SK-N-SH (cell line): ENCODE results near the gene MRPS21. TPM values are rescaled to one million over a fixed set of nuclear protein-coding genes. Genes with fewer than 3 reads are reported as not detected.

Experiments
- CTCF ChIA-PET: fragments of 300-600, 350-600 bp; formaldehyde crosslinking; extraction: SDS; loops from one replicate; lab custom pipeline; 2021; lab: Yijun Ruan, JAX
- POLR2A ChIA-PET: fragments of 350-600 bp; sonication (Branson Sonifier 250); formaldehyde crosslinking; extraction: SDS; loops from one replicate; lab custom pipeline; 2020; ENCODE audit warnings: antibody characterized with exemption, inconsistent platforms; lab: Yijun Ruan, JAX
- DNase-seq: peaks from one replicate; pipeline ENCODE4 v3.0.0; 2012
- H2AFZ ChIP-seq: fragments of 200-600 bp; sonication (generic); 2 replicates; pipeline ENCODE4 v1.8.1; 2016; ENCODE audit warnings: antibody characterized with exemption, mild to moderate bottlenecking, low read depth
- H3F3A ChIP-seq: fragments of 200-600 bp; sonication (generic); replicated peaks from 2 replicates; pipeline ENCODE3; 2016; ENCODE audit warnings: antibody characterized with exemption, mild to moderate bottlenecking; ENCODE audit not compliant: insufficient read depth
- H3K27ac ChIP-seq, 2 experiments: fragments of 200-500 bp in 1 of 2; fragments of 200-600 bp in 1 of 2; sonication (Bioruptor generic) in 1 of 2; sonication (generic), shearing (Covaris generic) in 1 of 2; 2 replicates each; pipeline versions ENCODE4 v1.5.1 to v1.6.1; 2014 to 2016; ENCODE audit warnings: low read depth in 2 of 2, inconsistent platforms in 1 of 2, low read length in 1 of 2, mild to moderate bottlenecking in 1 of 2, mixed read lengths in 1 of 2
- H3K27me3 ChIP-seq: fragments of 200-600 bp; sonication (generic), shearing (Covaris generic); 2 replicates; pipeline ENCODE4 v1.6.1; 2016; ENCODE audit warnings: mixed run types; ENCODE audit not compliant: insufficient read depth
- H3K36me3 ChIP-seq, 2 experiments: fragments of 200-500 bp in 1 of 2; fragments of 200-600 bp in 1 of 2; sonication (Bioruptor generic) in 1 of 2; sonication (generic) in 1 of 2; replicated peaks in 1 of 2; 2 replicates each; pipeline versions ENCODE3 to v1.5.1; 2014 to 2016; ENCODE audit warnings: low read length in 1 of 2, mild to moderate bottlenecking in 1 of 2; ENCODE audit not compliant: insufficient read depth in 2 of 2, control insufficient read depth in 1 of 2
- H3K4me1 ChIP-seq, 2 experiments: fragments of 200-500 bp in 1 of 2; fragments of 200-600 bp in 1 of 2; sonication (Bioruptor generic) in 1 of 2; sonication (generic), shearing (Covaris generic) in 1 of 2; 2 replicates each; pipeline versions ENCODE4 v1.5.1 to v1.6.1; 2014 to 2016; ENCODE audit warnings: low read depth in 1 of 2, low read length in 1 of 2, mixed run types in 1 of 2; ENCODE audit not compliant: insufficient read depth in 2 of 2, control insufficient read depth in 1 of 2
- H3K4me2 ChIP-seq: fragments of 200-600 bp; sonication (generic), shearing (Covaris generic); 2 replicates; pipeline ENCODE4 v1.6.1; 2017; ENCODE audit warnings: mixed run types
- H3K4me3 ChIP-seq, 2 experiments: fragments of 200-500 bp in 1 of 2; fragments of 200-600 bp in 1 of 2; sonication (Bioruptor generic) in 1 of 2; sonication (generic), shearing (Covaris generic) in 1 of 2; 2 replicates each; pipeline versions ENCODE4 v1.5.1 to v1.8.1; 2014 to 2016; ENCODE audit warnings: low read depth in 2 of 2, inconsistent platforms in 1 of 2, low read length in 1 of 2, mild to moderate bottlenecking in 1 of 2, mixed read lengths in 1 of 2, moderate library complexity in 1 of 2
- H3K79me2 ChIP-seq: fragments of 200-600 bp; sonication (generic); 2 replicates; pipeline ENCODE4 v1.8.1; 2017; ENCODE audit warnings: mild to moderate bottlenecking; ENCODE audit not compliant: insufficient read depth
- H3K9ac ChIP-seq: fragments of 200-600 bp; sonication (generic); 2 replicates; pipeline ENCODE4 v1.6.1; 2017; ENCODE audit warnings: mixed run types
- H3K9me2 ChIP-seq: fragments of 200-600 bp; sonication (generic); 2 replicates; pipeline ENCODE4 v1.6.1; 2017; ENCODE audit warnings: mixed run types
- H3K9me3 ChIP-seq: fragments of 200-600 bp; sonication (generic); 2 replicates; pipeline ENCODE4 v1.6.1; 2017; ENCODE audit warnings: mixed run types, mild to moderate bottlenecking, moderate library complexity
- H4K20me1 ChIP-seq: fragments of 200-600 bp; sonication (generic); 2 replicates; pipeline ENCODE4 v1.6.1; 2017; ENCODE audit warnings: mild to moderate bottlenecking, mixed run types; ENCODE audit not compliant: insufficient read depth
- ELF1 ChIP-seq: IDR thresholded peaks from 2 replicates; pipeline ENCODE4 v1.4.0; 2012
- EZH2phosphoT487 ChIP-seq: fragments of 200-600 bp; sonication (generic); IDR thresholded peaks from 2 replicates; pipeline ENCODE4 v1.6.1; 2017; ENCODE audit warnings: low read depth, mixed run types, mild to moderate bottlenecking, antibody characterized with exemption, moderate library complexity, borderline replicate concordance
- FOXJ3 ChIP-seq: sonication (generic); formaldehyde crosslinking; IDR thresholded peaks from 2 replicates; pipeline ENCODE4 v1.5.1; 2020; ENCODE audit warnings: mild to moderate bottlenecking, missing genetic modification reagents
- FOXM1 ChIP-seq: IDR thresholded peaks from 2 replicates; pipeline ENCODE4 v1.4.0; 2012; ENCODE audit warnings: low read depth, mild to moderate bottlenecking
- GABPA ChIP-seq: IDR thresholded peaks from 2 replicates; pipeline ENCODE4 v1.4.0; 2012; ENCODE audit warnings: low read depth, mild to moderate bottlenecking
- JUND ChIP-seq: IDR thresholded peaks from 2 replicates; pipeline ENCODE4 v1.4.0; 2012
- MAX ChIP-seq: IDR thresholded peaks from 2 replicates; pipeline ENCODE4 v1.4.0; 2012; ENCODE audit warnings: low read depth
- MXI1 ChIP-seq: IDR thresholded peaks from 2 replicates; pipeline ENCODE4 v1.6.1; 2012; ENCODE audit warnings: mild to moderate bottlenecking, low read depth, low read length, improper control_type of control experiment
- NFIC ChIP-seq: IDR thresholded peaks from 2 replicates; pipeline ENCODE4 v1.4.0; 2012; ENCODE audit warnings: borderline replicate concordance
- NRF1 ChIP-seq: IDR thresholded peaks from 2 replicates; pipeline ENCODE4 v1.6.1; 2012; ENCODE audit warnings: low read depth, mild to moderate bottlenecking, low read length
- POLR2AphosphoS5 ChIP-seq: IDR thresholded peaks from 2 replicates; pipeline ENCODE4 v1.6.1; 2012; ENCODE audit warnings: low read depth, low read length
- RAD21 ChIP-seq: IDR thresholded peaks from 2 replicates; pipeline ENCODE4 v1.6.1; 2012; ENCODE audit warnings: mild to moderate bottlenecking, low read length
- RCOR1 ChIP-seq: fragments of 150-350 bp; IDR thresholded peaks from 2 replicates; pipeline ENCODE4 v1.6.1; 2017; ENCODE audit warnings: antibody characterized with exemption, low read length
- RFX5 ChIP-seq: IDR thresholded peaks from 2 replicates; pipeline ENCODE4 v1.6.1; 2012; ENCODE audit warnings: mild to moderate bottlenecking, improper control_type of control experiment, low read length
- RXRA ChIP-seq: IDR thresholded peaks from 2 replicates; pipeline ENCODE4 v1.4.0; 2012; ENCODE audit warnings: low read depth, mild to moderate bottlenecking, borderline replicate concordance
- SMC3 ChIP-seq: IDR thresholded peaks from 2 replicates; pipeline ENCODE4 v1.6.1; 2012; ENCODE audit warnings: low read depth, low read length, improper control_type of control experiment
- TAF1 ChIP-seq: IDR thresholded peaks from 2 replicates; pipeline ENCODE4 v1.6.1; 2012; ENCODE audit warnings: low read depth, mild to moderate bottlenecking, low read length, moderate library complexity, borderline replicate concordance
- TCF12 ChIP-seq: IDR thresholded peaks from 2 replicates; pipeline ENCODE4 v1.4.0; 2012
- TEAD4 ChIP-seq: IDR thresholded peaks from 2 replicates; pipeline ENCODE4 v1.4.0; 2012; ENCODE audit warnings: mild to moderate bottlenecking, borderline replicate concordance; ENCODE audit not compliant: insufficient read depth
- USF1 ChIP-seq: IDR thresholded peaks from 2 replicates; pipeline ENCODE4 v1.4.0; 2012; ENCODE audit warnings: low read depth, borderline replicate concordance
- YY1 ChIP-seq: IDR thresholded peaks from 2 replicates; pipeline ENCODE4 v1.4.0; 2012; ENCODE audit warnings: low read depth, mild to moderate bottlenecking
- WGBS: methylation state at CpG from one replicate; pipeline ENCODE4 v1.1.6; 2017; ENCODE audit warnings: low lambda C conversion rate; 5-methylcytosine and 5-hydroxymethylcytosine counted together
- polyA plus RNA-seq, 3 experiments: library from polyadenylated mRNA; depleted of rRNA; stranded (reverse); fragments of >200 nt; gene quantifications; 2 replicates each; pipeline ENCODE4 v1.2.3, GENCODE V29; 2012
- TF ChIP-seq, protein P1 (sequence below): fragments of 150-350 bp; IDR thresholded peaks from 2 replicates; pipeline ENCODE4 v1.6.1; 2016; ENCODE audit warnings: mild to moderate bottlenecking, low read depth, low read length
- TF ChIP-seq, protein P2 (sequence below): IDR thresholded peaks from 2 replicates; pipeline ENCODE4; 2012
- TF ChIP-seq, protein P3 (sequence below): fragments of 200-600 bp; sonication (generic); IDR thresholded peaks from 2 replicates; pipeline ENCODE4 v1.6.1; 2017; ENCODE audit warnings: antibody characterized with exemption, mild to moderate bottlenecking, moderate library complexity
- TF ChIP-seq, protein P4 (sequence below): IDR thresholded peaks from 2 replicates; pipeline ENCODE4 v1.6.1; 2012; ENCODE audit warnings: mild to moderate bottlenecking, low read depth, low read length, moderate library complexity

MRPS21 gene
- polyA plus RNA-seq (2012; rRNA removed), result 136 and 173 TPM in 2 replicates
- 182 and 217 TPM in 2 replicates for polyA plus RNA-seq (2012; cell fraction: cytosol; rRNA removed)
- 123 and 203 TPM in 2 replicates for polyA plus RNA-seq (2012; cell fraction: nucleus; rRNA removed)

DNA sequence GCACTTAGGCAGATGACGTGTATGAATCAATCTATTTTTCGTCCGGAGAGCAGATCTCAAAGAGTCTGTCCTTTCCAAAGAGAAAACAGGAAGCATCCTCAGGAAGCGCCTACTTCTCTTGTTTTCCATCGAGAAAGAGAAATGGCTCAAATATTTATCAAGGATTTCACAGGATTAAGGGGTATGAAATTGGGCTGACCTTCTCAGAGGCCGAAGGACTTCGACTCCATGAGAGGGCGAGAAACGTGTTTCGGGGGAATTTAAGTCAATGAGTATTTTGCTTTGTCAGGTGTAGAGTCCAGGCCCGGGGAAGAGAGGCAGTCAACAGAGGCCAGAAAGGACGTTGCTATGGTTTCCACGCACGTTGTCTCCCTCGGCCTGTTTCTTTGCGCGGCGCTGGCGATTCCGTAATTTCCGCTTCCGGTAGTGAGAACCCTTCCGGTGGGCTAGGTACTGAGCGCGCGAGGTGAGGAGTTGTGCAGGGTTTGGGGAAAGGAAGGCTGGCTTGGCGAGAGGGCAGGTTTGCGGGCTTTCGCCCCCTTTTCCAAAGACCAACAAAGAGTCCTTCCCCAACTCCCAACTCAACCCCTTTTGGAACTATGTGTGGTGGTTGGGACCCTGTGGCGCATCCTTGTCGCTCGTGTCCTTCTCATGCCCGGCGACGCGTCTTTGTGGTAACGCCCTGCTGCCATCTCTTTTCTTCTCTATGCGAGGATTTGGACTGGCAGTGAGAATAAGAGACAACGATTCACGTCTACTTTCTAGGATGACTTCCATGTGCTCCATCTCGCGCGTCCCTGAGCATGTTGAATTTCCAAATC lies at the start of gene MRPS21:
Gene MRPS21 (plus strand): TSS at position 429 of the 821 bp plus-strand sequence. CDS start 506 bp downstream, outside the sequence.
- H3K36me3 ChIP-seq, result peaks cover 12 to 31% of the 10 kb centered on the region in 2 experiments
- ChIA-PET POLR2A (no interaction called here), CTCF (no interaction called here)
- peak within 1 kb of the TSS; percentile 80 to 83 for H3K27ac ChIP-seq
- H3K27me3 ChIP-seq, result no peaks in the 10 kb centered on the region
- no peaks in the 10 kb centered on the region for H4K20me1 ChIP-seq
- H3K4me3 ChIP-seq, result peak within 1 kb of the TSS; percentile 73 to 76
- DNase-seq, result peak; percentile 86
- no peaks in the 10 kb centered on the region for H3F3A ChIP-seq
- peak within 1 kb of the TSS; percentile 97 for H2AFZ ChIP-seq
- peak within 1 kb of the TSS; percentile 84 for H3K4me2 ChIP-seq
- H3K79me2 ChIP-seq, result peaks cover 52% of the 10 kb centered on the region
- H3K9me3 ChIP-seq, result no peaks in the 10 kb centered on the region
- 7% methylated on average over 43 of the region's 43 CpGs for WGBS
- peak within 1 kb of the TSS; percentile 78 for H3K9ac ChIP-seq
- peaks cover 16 to 20% of the 10 kb centered on the region in 2 experiments; a peak in 3 of 4 replicates for H3K4me1 ChIP-seq
- H3K9me2 ChIP-seq, result no peaks in the 10 kb centered on the region
- TF ChIP-seq MXI1 (peak; percentile 94), TEAD4 (no peak), RFX5 (peak; percentile 54; the same call in 1 of the 2 replicates), NRF1 (no peak), MAX (peak; percentile 98), TAF1 (peak; percentile 92), USF1 (no peak), SMC3 (no peak), RXRA (no peak), JUND (no peak), YY1 (peak; percentile 39; the same call in 1 of the 2 replicates), FOXM1 (no peak), EZH2phosphoT487 (no peak), FOXJ3 (CRISPR knock-in tag) (no peak), GABPA (peak; percentile 99), RCOR1 (no peak), POLR2AphosphoS5 (peak; percentile 99), RAD21 (peak; percentile 1; the same call in 1 of the 2 replicates), TCF12 (no peak), ELF1 (peak; percentile 83), NFIC (no peak)
- TF ChIP-seq, protein P1, sequence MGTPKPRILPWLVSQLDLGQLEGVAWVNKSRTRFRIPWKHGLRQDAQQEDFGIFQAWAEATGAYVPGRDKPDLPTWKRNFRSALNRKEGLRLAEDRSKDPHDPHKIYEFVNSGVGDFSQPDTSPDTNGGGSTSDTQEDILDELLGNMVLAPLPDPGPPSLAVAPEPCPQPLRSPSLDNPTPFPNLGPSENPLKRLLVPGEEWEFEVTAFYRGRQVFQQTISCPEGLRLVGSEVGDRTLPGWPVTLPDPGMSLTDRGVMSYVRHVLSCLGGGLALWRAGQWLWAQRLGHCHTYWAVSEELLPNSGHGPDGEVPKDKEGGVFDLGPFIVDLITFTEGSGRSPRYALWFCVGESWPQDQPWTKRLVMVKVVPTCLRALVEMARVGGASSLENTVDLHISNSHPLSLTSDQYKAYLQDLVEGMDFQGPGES, result no peak
- TF ChIP-seq, protein P2, sequence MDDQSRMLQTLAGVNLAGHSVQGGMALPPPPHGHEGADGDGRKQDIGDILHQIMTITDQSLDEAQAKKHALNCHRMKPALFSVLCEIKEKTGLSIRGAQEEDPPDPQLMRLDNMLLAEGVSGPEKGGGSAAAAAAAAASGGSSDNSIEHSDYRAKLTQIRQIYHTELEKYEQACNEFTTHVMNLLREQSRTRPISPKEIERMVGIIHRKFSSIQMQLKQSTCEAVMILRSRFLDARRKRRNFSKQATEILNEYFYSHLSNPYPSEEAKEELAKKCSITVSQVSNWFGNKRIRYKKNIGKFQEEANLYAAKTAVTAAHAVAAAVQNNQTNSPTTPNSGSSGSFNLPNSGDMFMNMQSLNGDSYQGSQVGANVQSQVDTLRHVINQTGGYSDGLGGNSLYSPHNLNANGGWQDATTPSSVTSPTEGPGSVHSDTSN, result no peak
- TF ChIP-seq, protein P3, sequence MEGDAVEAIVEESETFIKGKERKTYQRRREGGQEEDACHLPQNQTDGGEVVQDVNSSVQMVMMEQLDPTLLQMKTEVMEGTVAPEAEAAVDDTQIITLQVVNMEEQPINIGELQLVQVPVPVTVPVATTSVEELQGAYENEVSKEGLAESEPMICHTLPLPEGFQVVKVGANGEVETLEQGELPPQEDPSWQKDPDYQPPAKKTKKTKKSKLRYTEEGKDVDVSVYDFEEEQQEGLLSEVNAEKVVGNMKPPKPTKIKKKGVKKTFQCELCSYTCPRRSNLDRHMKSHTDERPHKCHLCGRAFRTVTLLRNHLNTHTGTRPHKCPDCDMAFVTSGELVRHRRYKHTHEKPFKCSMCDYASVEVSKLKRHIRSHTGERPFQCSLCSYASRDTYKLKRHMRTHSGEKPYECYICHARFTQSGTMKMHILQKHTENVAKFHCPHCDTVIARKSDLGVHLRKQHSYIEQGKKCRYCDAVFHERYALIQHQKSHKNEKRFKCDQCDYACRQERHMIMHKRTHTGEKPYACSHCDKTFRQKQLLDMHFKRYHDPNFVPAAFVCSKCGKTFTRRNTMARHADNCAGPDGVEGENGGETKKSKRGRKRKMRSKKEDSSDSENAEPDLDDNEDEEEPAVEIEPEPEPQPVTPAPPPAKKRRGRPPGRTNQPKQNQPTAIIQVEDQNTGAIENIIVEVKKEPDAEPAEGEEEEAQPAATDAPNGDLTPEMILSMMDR, result no peak
- TF ChIP-seq, protein P4, sequence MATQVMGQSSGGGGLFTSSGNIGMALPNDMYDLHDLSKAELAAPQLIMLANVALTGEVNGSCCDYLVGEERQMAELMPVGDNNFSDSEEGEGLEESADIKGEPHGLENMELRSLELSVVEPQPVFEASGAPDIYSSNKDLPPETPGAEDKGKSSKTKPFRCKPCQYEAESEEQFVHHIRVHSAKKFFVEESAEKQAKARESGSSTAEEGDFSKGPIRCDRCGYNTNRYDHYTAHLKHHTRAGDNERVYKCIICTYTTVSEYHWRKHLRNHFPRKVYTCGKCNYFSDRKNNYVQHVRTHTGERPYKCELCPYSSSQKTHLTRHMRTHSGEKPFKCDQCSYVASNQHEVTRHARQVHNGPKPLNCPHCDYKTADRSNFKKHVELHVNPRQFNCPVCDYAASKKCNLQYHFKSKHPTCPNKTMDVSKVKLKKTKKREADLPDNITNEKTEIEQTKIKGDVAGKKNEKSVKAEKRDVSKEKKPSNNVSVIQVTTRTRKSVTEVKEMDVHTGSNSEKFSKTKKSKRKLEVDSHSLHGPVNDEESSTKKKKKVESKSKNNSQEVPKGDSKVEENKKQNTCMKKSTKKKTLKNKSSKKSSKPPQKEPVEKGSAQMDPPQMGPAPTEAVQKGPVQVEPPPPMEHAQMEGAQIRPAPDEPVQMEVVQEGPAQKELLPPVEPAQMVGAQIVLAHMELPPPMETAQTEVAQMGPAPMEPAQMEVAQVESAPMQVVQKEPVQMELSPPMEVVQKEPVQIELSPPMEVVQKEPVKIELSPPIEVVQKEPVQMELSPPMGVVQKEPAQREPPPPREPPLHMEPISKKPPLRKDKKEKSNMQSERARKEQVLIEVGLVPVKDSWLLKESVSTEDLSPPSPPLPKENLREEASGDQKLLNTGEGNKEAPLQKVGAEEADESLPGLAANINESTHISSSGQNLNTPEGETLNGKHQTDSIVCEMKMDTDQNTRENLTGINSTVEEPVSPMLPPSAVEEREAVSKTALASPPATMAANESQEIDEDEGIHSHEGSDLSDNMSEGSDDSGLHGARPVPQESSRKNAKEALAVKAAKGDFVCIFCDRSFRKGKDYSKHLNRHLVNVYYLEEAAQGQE, result 0 out of 2 replicates have a peak, but pooled peaks have one; percentile 60
